Osteocyte (in vitro differentiated cells): ENCODE measurements around the gene CHCHD3. TPM values are rescaled to one million over a fixed set of nuclear protein-coding genes. Genes with fewer than 3 reads are reported as not detected.

Experiments used
- DNase-seq: peaks from one replicate; pipeline ENCODE4 v3.0.0; 2021; ENCODE audit warnings: mixed read lengths; ENCODE audit not compliant: unreplicated experiment; ENCODE audit errors: extremely low spot score
- H3K27ac Mint-ChIP-seq: one replicate; pipeline ENCODE4 v1.8.0; 2021; ENCODE audit warnings: mild to moderate bottlenecking, mixed read lengths; ENCODE audit not compliant: unreplicated experiment
- H3K27me3 Mint-ChIP-seq: one replicate; pipeline ENCODE4 v1.8.0; 2021; ENCODE audit warnings: mixed read lengths; ENCODE audit not compliant: unreplicated experiment
- H3K36me3 Mint-ChIP-seq: one replicate; pipeline ENCODE4 v1.8.0; 2021; ENCODE audit warnings: mixed read lengths; ENCODE audit not compliant: unreplicated experiment
- H3K4me1 Mint-ChIP-seq: one replicate; pipeline ENCODE4 v1.8.0; 2021; ENCODE audit warnings: mixed read lengths; ENCODE audit not compliant: unreplicated experiment
- H3K4me3 Mint-ChIP-seq: one replicate; pipeline ENCODE4 v1.8.0; 2021; ENCODE audit warnings: mild to moderate bottlenecking, moderate library complexity, mixed read lengths; ENCODE audit not compliant: unreplicated experiment
- H3K9me3 Mint-ChIP-seq: one replicate; pipeline ENCODE4 v1.8.0; 2021; ENCODE audit warnings: mixed read lengths; ENCODE audit not compliant: unreplicated experiment
- total RNA-seq: library from RNA; stranded (reverse); gene quantifications from 2 replicates; pipeline ENCODE4 v1.2.1, GENCODE V29; 2021
- TF ChIP-seq, protein P1 (sequence below): fragments of 200-600 bp; sonication (generic); IDR thresholded peaks from 2 replicates; pipeline ENCODE4 v1.5.0; 2021; ENCODE audit warnings: antibody characterized with exemption, mild to moderate bottlenecking, moderate library complexity

Gene CHCHD3
- total RNA-seq, 1 donor from 2014 or later, result 47.4 TPM

DNA sequence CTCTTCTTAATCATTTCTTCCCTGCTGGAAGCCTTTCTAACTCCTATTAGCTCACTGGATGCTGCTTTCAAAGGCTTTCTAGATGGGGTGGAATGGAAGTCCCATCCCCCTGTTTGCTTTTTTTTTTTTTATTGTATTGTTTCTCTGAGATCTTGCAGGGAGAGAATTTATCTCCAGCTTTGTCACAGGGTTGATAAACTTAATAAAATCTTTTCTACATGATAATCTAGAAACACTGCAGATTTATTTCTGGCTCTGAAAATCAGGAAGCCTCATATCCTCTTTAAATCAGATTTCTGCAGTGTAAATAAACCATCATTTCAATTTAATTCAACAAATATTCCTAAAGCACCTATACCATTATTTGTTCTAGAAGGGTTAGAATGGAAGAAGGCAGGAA lies 37.2 kb upstream of the CHCHD3 start:
- H3K4me1 Mint-ChIP-seq, result no peaks in the 10 kb centered on the region
- peaks cover 55% of the 10 kb centered on the region for H3K27me3 Mint-ChIP-seq
- DNase-seq, result no peak
- H3K36me3 Mint-ChIP-seq, result no peaks in the 10 kb centered on the region
- no peak overlapping the region for H3K27ac Mint-ChIP-seq
- TF ChIP-seq, protein P1, sequence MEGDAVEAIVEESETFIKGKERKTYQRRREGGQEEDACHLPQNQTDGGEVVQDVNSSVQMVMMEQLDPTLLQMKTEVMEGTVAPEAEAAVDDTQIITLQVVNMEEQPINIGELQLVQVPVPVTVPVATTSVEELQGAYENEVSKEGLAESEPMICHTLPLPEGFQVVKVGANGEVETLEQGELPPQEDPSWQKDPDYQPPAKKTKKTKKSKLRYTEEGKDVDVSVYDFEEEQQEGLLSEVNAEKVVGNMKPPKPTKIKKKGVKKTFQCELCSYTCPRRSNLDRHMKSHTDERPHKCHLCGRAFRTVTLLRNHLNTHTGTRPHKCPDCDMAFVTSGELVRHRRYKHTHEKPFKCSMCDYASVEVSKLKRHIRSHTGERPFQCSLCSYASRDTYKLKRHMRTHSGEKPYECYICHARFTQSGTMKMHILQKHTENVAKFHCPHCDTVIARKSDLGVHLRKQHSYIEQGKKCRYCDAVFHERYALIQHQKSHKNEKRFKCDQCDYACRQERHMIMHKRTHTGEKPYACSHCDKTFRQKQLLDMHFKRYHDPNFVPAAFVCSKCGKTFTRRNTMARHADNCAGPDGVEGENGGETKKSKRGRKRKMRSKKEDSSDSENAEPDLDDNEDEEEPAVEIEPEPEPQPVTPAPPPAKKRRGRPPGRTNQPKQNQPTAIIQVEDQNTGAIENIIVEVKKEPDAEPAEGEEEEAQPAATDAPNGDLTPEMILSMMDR, result no peak
- no peaks in the 10 kb centered on the region for H3K9me3 Mint-ChIP-seq
- no peak overlapping the region for H3K4me3 Mint-ChIP-seq

DNA sequence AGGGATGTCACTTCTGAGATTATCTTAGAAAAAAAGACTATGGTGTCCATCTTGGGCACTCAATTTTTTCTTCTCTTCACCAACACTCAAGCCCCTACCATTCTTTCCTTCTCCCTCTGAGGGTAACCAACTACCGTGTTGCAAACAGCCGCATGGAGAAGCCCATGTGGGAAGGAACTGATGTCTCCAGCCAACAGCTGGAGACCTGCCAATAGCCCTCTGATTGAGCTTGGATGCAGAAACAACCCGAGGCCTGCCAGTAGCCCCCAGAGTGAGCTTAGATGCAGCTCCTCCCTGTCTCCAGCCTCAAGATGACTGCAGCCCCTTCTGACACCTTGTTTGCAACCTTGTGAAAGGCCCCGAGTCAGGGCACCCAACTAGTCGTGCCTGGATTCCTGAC lies 36.4 kb upstream of the CHCHD3 start:
- no peak overlapping the region for H3K27ac Mint-ChIP-seq
- no peaks in the 10 kb centered on the region for H3K9me3 Mint-ChIP-seq
- H3K4me3 Mint-ChIP-seq, result no peak overlapping the region
- H3K4me1 Mint-ChIP-seq, result no peaks in the 10 kb centered on the region
- H3K27me3 Mint-ChIP-seq, result peaks cover 60% of the 10 kb centered on the region
- DNase-seq, result no peak
- TF ChIP-seq, protein P1, result no peak
- no peaks in the 10 kb centered on the region for H3K36me3 Mint-ChIP-seq

DNA sequence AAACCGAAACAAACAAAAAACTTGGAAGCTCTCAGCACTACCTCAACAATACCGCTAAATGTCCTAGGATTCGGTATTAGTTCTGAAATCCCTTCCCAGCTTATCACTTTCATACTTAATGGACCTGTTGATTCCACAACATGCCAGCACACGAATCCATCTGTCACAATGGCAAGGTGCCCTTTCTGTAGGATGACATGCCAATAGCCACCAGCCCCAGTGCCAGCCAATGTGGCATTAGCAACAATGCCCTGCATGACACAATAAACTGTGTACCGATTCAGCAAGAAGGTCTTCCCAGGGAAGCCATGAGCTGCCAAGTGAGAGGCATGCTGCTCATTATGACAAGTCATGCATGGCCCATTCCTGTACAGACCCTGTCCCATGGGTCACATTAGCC lies 35.6 kb upstream of the CHCHD3 start:
- no peaks in the 10 kb centered on the region for H3K36me3 Mint-ChIP-seq
- H3K4me3 Mint-ChIP-seq, result no peak overlapping the region
- H3K27ac Mint-ChIP-seq, result no peak overlapping the region
- H3K9me3 Mint-ChIP-seq, result no peaks in the 10 kb centered on the region
- no peak for DNase-seq
- H3K4me1 Mint-ChIP-seq, result no peaks in the 10 kb centered on the region
- peaks cover 67% of the 10 kb centered on the region for H3K27me3 Mint-ChIP-seq
- TF ChIP-seq, protein P1, result no peak

DNA sequence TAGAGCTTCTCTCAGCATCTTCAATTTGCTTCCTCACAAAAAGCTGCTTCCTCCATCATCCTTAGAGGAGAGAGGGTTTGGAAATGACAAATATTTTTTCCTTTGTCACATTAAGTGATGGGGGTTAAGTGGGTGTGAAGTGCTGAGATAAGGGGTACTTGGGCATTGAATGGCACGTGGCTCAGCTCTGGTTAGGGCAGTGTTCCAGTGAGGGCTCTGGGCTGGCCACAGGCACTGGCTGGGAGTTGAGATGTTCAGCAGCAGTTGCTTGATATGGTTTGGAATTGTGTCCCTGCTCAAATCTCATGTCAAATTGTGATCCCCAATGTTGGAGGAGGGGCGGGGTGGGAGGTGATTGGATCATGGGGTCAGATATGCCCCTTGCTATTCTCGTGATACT lies 33.7 kb upstream of the CHCHD3 start:
- H3K27ac Mint-ChIP-seq, result no peak overlapping the region
- H3K9me3 Mint-ChIP-seq, result no peaks in the 10 kb centered on the region
- DNase-seq, result no peak
- TF ChIP-seq, protein P1, result no peak
- H3K27me3 Mint-ChIP-seq, result peaks cover 62% of the 10 kb centered on the region
- H3K36me3 Mint-ChIP-seq, result no peaks in the 10 kb centered on the region
- no peak overlapping the region for H3K4me3 Mint-ChIP-seq
- H3K4me1 Mint-ChIP-seq, result no peaks in the 10 kb centered on the region

DNA sequence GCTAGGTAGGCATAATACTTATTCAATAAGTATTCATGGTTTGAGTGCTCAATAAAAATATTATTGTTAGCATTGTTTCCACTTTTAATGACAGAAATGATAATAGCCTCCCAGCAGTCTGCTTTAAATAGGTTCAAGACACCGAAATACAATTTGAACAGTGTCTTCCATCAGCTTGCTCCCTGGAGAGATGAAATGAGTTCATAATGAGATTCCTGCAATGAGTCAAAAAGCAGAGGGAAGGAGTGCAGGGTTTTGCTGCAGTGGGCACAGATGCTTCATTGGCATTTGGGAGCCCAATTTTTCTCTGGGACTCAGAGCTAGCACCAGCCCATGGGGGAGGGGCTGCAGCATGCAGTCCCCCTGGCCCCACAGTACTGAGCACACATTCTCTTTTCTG lies 32.6 kb upstream of the CHCHD3 start:
- no peaks in the 10 kb centered on the region for H3K4me1 Mint-ChIP-seq
- TF ChIP-seq, protein P1, result no peak
- H3K27ac Mint-ChIP-seq, result no peak overlapping the region
- no peak for DNase-seq
- H3K27me3 Mint-ChIP-seq, result peaks cover 62% of the 10 kb centered on the region
- H3K36me3 Mint-ChIP-seq, result no peaks in the 10 kb centered on the region
- peaks cover 3% of the 10 kb centered on the region for H3K9me3 Mint-ChIP-seq
- no peak overlapping the region for H3K4me3 Mint-ChIP-seq
